KMS-11 (cell line): Measurements from ENCODE around the gene ADAM19.

Experiments used
- H2AFZ ChIP-seq: fragments of 200-600 bp; sonication (generic); 2 replicates; pipeline ENCODE4 v1.6.1; 2016; ENCODE audit warnings: antibody characterized with exemption, mixed run types, low read depth
- H3K27ac ChIP-seq: fragments of 200-600 bp; sonication (generic); 2 replicates; pipeline ENCODE4 v1.6.1; 2016; ENCODE audit warnings: mild to moderate bottlenecking, mixed run types
- H3K27me3 ChIP-seq: fragments of 200-600 bp; sonication (generic); 2 replicates; pipeline ENCODE4 v1.6.1; 2017; ENCODE audit warnings: mild to moderate bottlenecking, low read depth, mixed run types, moderate library complexity; ENCODE audit not compliant: insufficient read depth
- H3K36me3 ChIP-seq: fragments of 200-600 bp; sonication (generic); 2 replicates; pipeline ENCODE4 v1.6.1; 2017; ENCODE audit warnings: mild to moderate bottlenecking, mixed run types; ENCODE audit not compliant: insufficient read depth
- H3K4me1 ChIP-seq: fragments of 200-600 bp; sonication (generic); 2 replicates; pipeline ENCODE4 v1.6.1; 2016; ENCODE audit warnings: mild to moderate bottlenecking, low read depth, mixed run types; ENCODE audit not compliant: poor library complexity, severe bottlenecking
- H3K4me2 ChIP-seq: fragments of 200-600 bp; sonication (generic); 2 replicates; pipeline ENCODE4 v1.7.0; 2016; ENCODE audit warnings: mild to moderate bottlenecking, mixed run types
- H3K4me3 ChIP-seq: fragments of 200-600 bp; sonication (generic); IDR thresholded peaks from 2 replicates; pipeline ENCODE4 v1.6.1; 2017; ENCODE audit warnings: low read depth, low read length, mixed read lengths; ENCODE audit not compliant: insufficient read depth
- H3K79me2 ChIP-seq: fragments of 200-600 bp; sonication (generic); 2 replicates; pipeline ENCODE4 v1.6.1; 2016; ENCODE audit warnings: low read depth, mixed run types; ENCODE audit not compliant: insufficient read depth
- H3K9ac ChIP-seq: fragments of 200-600 bp; sonication (generic); 2 replicates; pipeline ENCODE4 v1.6.1; 2016; ENCODE audit warnings: mild to moderate bottlenecking, mixed run types
- H4K20me1 ChIP-seq: fragments of 200-600 bp; sonication (generic); 2 replicates; pipeline ENCODE4 v1.6.1; 2016; ENCODE audit warnings: mild to moderate bottlenecking, mixed run types; ENCODE audit not compliant: insufficient read depth
- TF ChIP-seq, protein P1 (sequence below): fragments of 200-600 bp; sonication (generic); conservative IDR thresholded peaks from 2 replicates; pipeline ENCODE4 v1.6.1; 2017; ENCODE audit warnings: low read depth, mild to moderate bottlenecking, antibody characterized with exemption, low read length, moderate library complexity, mixed read lengths

Gene ADAM19

DNA sequence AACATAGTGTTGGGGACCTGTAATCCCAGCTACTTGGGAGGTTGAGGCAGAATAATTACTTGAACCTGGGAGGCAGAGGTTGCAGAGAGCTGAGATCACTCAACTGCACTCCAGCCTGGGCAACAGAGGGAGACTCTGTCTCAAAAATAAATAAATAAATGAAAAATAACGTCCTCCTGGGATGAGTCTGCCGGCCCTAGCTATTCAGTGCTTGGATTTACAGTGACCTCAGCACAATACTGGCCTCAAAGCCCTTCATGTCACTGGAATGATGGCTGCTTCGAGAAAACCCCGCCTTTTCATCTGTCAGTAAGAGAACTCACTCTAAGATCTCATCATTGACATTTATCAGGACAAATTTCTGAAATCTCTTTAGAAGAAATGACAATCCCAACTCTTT, 41.2 kb upstream of the ADAM19 start:
- H2AFZ ChIP-seq, result no peak overlapping the region
- H4K20me1 ChIP-seq, result no peaks in the 10 kb centered on the region
- H3K9ac ChIP-seq, result no peak overlapping the region
- no peaks in the 10 kb centered on the region for H3K27me3 ChIP-seq
- H3K36me3 ChIP-seq, result no peaks in the 10 kb centered on the region
- TF ChIP-seq, protein P1, sequence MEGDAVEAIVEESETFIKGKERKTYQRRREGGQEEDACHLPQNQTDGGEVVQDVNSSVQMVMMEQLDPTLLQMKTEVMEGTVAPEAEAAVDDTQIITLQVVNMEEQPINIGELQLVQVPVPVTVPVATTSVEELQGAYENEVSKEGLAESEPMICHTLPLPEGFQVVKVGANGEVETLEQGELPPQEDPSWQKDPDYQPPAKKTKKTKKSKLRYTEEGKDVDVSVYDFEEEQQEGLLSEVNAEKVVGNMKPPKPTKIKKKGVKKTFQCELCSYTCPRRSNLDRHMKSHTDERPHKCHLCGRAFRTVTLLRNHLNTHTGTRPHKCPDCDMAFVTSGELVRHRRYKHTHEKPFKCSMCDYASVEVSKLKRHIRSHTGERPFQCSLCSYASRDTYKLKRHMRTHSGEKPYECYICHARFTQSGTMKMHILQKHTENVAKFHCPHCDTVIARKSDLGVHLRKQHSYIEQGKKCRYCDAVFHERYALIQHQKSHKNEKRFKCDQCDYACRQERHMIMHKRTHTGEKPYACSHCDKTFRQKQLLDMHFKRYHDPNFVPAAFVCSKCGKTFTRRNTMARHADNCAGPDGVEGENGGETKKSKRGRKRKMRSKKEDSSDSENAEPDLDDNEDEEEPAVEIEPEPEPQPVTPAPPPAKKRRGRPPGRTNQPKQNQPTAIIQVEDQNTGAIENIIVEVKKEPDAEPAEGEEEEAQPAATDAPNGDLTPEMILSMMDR, result no peak
- peaks cover 15% of the 10 kb centered on the region for H3K4me1 ChIP-seq
- no peak overlapping the region for H3K27ac ChIP-seq
- no peak overlapping the region for H3K4me2 ChIP-seq
- no peaks in the 10 kb centered on the region for H3K79me2 ChIP-seq
- no peak overlapping the region for H3K4me3 ChIP-seq

DNA sequence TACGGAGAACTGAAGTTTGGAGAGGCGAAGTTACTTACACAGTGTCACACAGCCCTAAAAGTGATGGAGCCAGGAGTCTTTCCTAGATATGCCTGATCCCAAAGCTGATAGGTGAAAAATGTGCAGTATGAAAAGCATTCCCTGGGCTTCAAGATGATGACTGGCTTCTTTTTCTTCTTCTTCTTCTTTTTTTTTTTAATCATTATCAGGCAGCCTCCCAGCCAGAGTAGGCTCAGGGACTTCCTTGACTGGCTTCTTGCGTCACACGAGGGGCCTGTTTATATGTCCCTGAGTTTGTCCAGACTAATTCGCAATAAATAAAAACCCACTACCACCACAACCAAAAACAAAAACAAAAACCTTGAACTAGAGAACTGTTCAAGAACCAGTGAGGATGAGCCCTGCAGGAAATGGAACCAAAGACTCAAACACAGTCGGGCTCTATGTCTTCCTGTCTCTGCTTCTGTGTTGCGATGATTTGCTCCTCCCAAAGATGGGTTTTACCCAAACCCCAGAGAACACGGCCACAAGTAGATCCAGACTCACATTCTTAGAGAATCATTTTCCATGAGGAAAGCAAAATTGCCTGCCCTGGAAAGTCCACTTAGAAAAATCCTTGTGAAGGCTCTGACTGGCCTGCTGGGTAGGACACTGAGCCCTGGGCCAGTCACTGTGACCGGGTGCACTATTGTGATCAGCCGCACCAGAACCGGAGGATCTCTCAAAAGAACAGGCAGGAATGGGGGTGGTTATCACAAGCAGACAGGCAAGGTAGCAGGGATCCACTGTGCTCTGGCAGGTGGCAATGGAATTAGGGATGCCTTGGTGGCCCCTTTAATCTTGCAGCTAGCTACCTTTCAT, 38.0 kb upstream of the ADAM19 start:
- Histone ChIP-seq H3K4me1 (peaks cover 47% of the 10 kb centered on the region), H3K79me2 (no peaks in the 10 kb centered on the region), H3K9ac (no peak overlapping the region), H3K27me3 (no peaks in the 10 kb centered on the region), H3K4me2 (no peak overlapping the region), H3K4me3 (no peak overlapping the region), H3K27ac (no peak overlapping the region), H3K36me3 (no peaks in the 10 kb centered on the region), H4K20me1 (no peaks in the 10 kb centered on the region), H2AFZ (no peak overlapping the region)
- TF ChIP-seq, protein P1, result no peak

DNA sequence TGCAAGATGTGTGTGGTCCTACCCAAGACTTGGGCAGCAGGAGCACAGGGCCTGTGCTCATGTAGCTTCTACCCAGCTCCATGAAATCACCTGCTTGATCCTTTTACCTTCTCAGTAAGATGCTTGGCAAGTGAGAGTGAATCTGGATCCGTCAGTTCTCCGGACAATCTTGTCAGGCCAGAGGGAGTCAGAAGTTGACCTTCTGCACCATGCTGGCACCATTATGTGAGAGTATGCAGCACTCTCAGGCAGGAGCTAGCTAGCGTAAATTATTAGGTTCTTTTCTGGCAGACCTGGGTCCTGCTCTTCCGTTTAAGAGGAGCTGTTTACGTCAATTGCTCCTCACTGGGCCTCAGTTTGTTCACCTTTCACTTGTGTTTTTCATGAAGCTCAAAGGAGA, 37.0 kb upstream of the ADAM19 start:
- no peak overlapping the region for H3K9ac ChIP-seq
- H3K4me3 ChIP-seq, result no peak overlapping the region
- no peaks in the 10 kb centered on the region for H3K36me3 ChIP-seq
- peaks cover 57% of the 10 kb centered on the region for H3K4me1 ChIP-seq
- no peaks in the 10 kb centered on the region for H3K79me2 ChIP-seq
- H3K4me2 ChIP-seq, result peak overlapping the region; percentile 39
- H4K20me1 ChIP-seq, result no peaks in the 10 kb centered on the region
- peak overlapping the region; percentile 67; the same call in 1 of the 2 replicates for H3K27ac ChIP-seq
- no peak overlapping the region for H2AFZ ChIP-seq
- H3K27me3 ChIP-seq, result no peaks in the 10 kb centered on the region
- TF ChIP-seq, protein P1, result no peak

- H2AFZ ChIP-seq, result peak overlapping the region; percentile 17; the same call in 1 of the 2 replicates
Observed at GRCh38 chr5:157611571-157612476, 36.2 kb upstream of the ADAM19 start.

More at GRCh38 chr5:157611571-157612476, 36.2 kb upstream of the ADAM19 start:
- TF ChIP-seq, protein P1, result no peak
- H3K4me1 ChIP-seq, result peaks cover 65% of the 10 kb centered on the region
- no peaks in the 10 kb centered on the region for H4K20me1 ChIP-seq
- no peaks in the 10 kb centered on the region for H3K79me2 ChIP-seq
- H3K9ac ChIP-seq, result peak overlapping the region; percentile 21; the same call in 1 of the 2 replicates
- peak overlapping the region; percentile 39 for H3K4me2 ChIP-seq
- peak overlapping the region; percentile 67 for H3K27ac ChIP-seq
- H3K36me3 ChIP-seq, result no peaks in the 10 kb centered on the region
- H3K4me3 ChIP-seq, result no peak overlapping the region
- H3K27me3 ChIP-seq, result no peaks in the 10 kb centered on the region
